Peyer's patch (tissue), 4 donors: Measurements from ENCODE around the gene PHEX. TPM values are rescaled to one million over a fixed set of nuclear protein-coding genes. Genes with fewer than 3 reads are reported as not detected.
A peak's percentile ranks its signal among the peaks of the same experiment; 100 is the strongest.

Experiments used
- DNase-seq, 3 donors: peaks; one replicate each; pipeline ENCODE4 v3.0.0-alpha.2; 2017 to 2019
- H3K27ac ChIP-seq, 4 donors: fragments of 200-600 bp; sonication (generic); one replicate each; pipeline ENCODE4 v1.5.1; 2016 to 2019
- H3K27me3 ChIP-seq, 2 donors: fragments of 200-600 bp; sonication (generic); one replicate each; pipeline ENCODE4 v1.5.1; 2019
- H3K36me3 ChIP-seq, 3 donors: fragments of 200-600 bp; sonication (generic); one replicate each; pipeline ENCODE4 v1.5.1; 2016 to 2019
- H3K4me1 ChIP-seq, 4 donors: fragments of 200-600 bp; sonication (generic); one replicate each; pipeline ENCODE4 v1.5.1; 2016 to 2019
- H3K4me3 ChIP-seq, 4 donors: fragments of 200-600 bp; sonication (generic); 1 replicate in 3 of 4; 2 replicates in 1 of 4; pipeline ENCODE4 v1.5.1; 2016 to 2019; ENCODE audit warnings: mild to moderate bottlenecking in 1 of 4
- H3K9me3 ChIP-seq, 4 donors: fragments of 200-600 bp; sonication (generic); one replicate each; pipeline ENCODE4 v1.5.1; 2016 to 2019; ENCODE audit warnings: mild to moderate bottlenecking in 1 of 4
- CTCF ChIP-seq, 6 experiments: fragments of 450-650 bp in 4 of 6; fragments of 200-600 bp in 2 of 6; sonication (generic) in 1 of 6; IDR thresholded peaks; one replicate each; pipeline ENCODE4 v1.5.1; 2017 to 2019; ENCODE audit warnings: antibody characterized with exemption in 6 of 6, mild to moderate bottlenecking in 3 of 6, moderate library complexity in 1 of 6
- POLR2A ChIP-seq, 2 donors: fragments of 450-650 bp; IDR thresholded peaks; one replicate each; pipeline ENCODE4 v1.5.1; 2017; ENCODE audit warnings: antibody characterized with exemption in 2 of 2, mild to moderate bottlenecking in 2 of 2, moderate library complexity in 2 of 2
- total RNA-seq, 4 donors: library from RNA; depleted of rRNA; stranded (reverse); fragments of >200 nt; gene quantifications; one replicate each; pipeline ENCODE4 v1.1.0, GENCODE V29; 2016

PHEX gene
- total RNA-seq, 4 donors from 2014 or later = 2.4 to 20.7 (median 8.7) TPM; not detected in 1

GRCh38 chrX:22184096-22184495, 152.0 kb downstream of the PHEX start:
- Histone ChIP-seq H3K4me1 (no peaks in the 10 kb centered on the region), H3K27me3 (no peaks in the 10 kb centered on the region), H3K9me3 (no peaks in the 10 kb centered on the region), H3K36me3 (no peaks in the 10 kb centered on the region), H3K4me3 (no peak overlapping the region), H3K27ac (no peak overlapping the region)
- TF ChIP-seq CTCF (IDR thresholded peaks at IDR 0.05) (no peak), POLR2A (IDR thresholded peaks at IDR 0.05) (no peak)
- DNase-seq = no peak

DNA sequence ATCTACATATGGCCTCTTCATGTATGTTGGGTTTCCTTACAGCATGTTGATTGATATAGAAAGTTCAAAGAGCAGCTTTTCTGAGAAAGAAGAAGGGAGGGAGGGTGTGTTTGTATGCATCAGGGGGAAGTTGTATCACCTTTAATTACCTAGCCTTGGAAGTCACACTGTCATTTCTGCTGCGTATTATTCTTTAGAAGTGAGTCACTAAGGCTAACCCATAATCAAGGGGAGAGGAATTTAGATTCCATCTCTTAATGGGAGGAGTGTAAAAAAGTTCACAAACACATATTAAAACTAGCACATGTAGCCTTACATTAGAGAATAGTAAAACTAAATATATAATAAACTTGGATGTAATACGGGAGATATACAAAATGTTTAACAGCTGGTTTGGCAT, 154.0 kb downstream of the PHEX start:
- Histone ChIP-seq H3K36me3 (no peaks in the 10 kb centered on the region), H3K4me3 (no peak overlapping the region), H3K4me1 (no peaks in the 10 kb centered on the region), H3K27me3 (no peaks in the 10 kb centered on the region), H3K27ac (no peak overlapping the region), H3K9me3 (no peaks in the 10 kb centered on the region)
- no peak for DNase-seq
- TF ChIP-seq POLR2A (IDR thresholded peaks at IDR 0.05) = no peak
- no peak for TF ChIP-seq CTCF (IDR thresholded peaks at IDR 0.05)

DNA sequence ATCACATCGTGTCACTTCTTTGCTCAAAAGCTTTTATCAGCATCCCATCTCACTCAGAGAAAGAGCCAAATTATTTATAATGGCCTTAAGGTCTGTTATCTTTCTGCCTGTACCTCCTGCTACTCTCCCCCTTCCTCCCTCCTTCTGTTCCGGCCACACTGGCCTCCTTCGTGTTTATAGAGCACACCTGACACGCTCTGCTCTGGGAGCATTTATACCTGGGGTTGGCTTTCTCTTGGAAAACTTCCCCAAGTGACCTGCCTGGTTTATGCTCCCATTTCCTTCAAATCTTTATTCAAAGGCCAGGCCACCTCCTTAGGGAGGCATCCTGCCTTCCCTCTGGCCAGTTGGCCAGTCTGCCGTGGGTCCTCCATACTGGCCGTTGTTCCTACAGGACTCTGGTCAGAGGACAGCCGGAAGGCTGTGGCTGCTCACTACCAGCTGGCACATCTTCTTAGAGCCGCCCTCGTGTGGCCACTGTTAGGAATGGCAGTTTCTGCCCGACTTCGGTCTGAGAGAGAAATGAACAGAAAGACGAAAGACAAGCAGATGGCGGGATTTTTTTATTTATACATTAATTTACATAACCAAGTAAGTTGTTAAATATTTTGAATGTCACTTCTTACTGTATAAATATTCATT, 160.4 kb downstream of the PHEX start:
- no peaks in the 10 kb centered on the region for H3K27me3 ChIP-seq
- H3K9me3 ChIP-seq = no peaks in the 10 kb centered on the region
- peak; percentile 45 to 82 (median 67) for DNase-seq
- no peaks in the 10 kb centered on the region for H3K36me3 ChIP-seq
- H3K4me3 ChIP-seq = no peak overlapping the region
- H3K27ac ChIP-seq = no peak overlapping the region
- no peaks in the 10 kb centered on the region for H3K4me1 ChIP-seq
- TF ChIP-seq CTCF (IDR thresholded peaks at IDR 0.05) (peak in 5 of 6 experiments; percentile 33 to 71 (median 65)), POLR2A (IDR thresholded peaks at IDR 0.05) (no peak)

- no peak for DNase-seq
- Histone ChIP-seq H3K27ac (no peak overlapping the region), H3K27me3 (no peaks in the 10 kb centered on the region), H3K4me1 (no peaks in the 10 kb centered on the region), H3K36me3 (no peaks in the 10 kb centered on the region), H3K9me3 (no peaks in the 10 kb centered on the region), H3K4me3 (no peak overlapping the region)
- no peak for TF ChIP-seq CTCF (IDR thresholded peaks at IDR 0.05)
- no peak for TF ChIP-seq POLR2A (IDR thresholded peaks at IDR 0.05)
These were observed 161.9 kb downstream of the PHEX start for GRCh38 chrX:22193851-22194659.

- no peak for TF ChIP-seq CTCF (IDR thresholded peaks at IDR 0.05)
- no peak for TF ChIP-seq POLR2A (IDR thresholded peaks at IDR 0.05)
These were observed 162.5 kb downstream of the PHEX start for GRCh38 chrX:22194660-22194945.

More at GRCh38 chrX:22194660-22194945, 162.5 kb downstream of the PHEX start:
- no peak for DNase-seq
- Histone ChIP-seq H3K9me3 (no peaks in the 10 kb centered on the region), H3K4me3 (no peak overlapping the region), H3K27me3 (no peaks in the 10 kb centered on the region), H3K27ac (no peak overlapping the region), H3K36me3 (no peaks in the 10 kb centered on the region), H3K4me1 (no peaks in the 10 kb centered on the region)
